Fibroblast of skin of left quadriceps (primary cell): ENCODE data around the gene ABTB2.
"Not testable (repeated sequence)": the region's sequence is repeated elsewhere in the genome, so short reads cannot be mapped to it uniquely, and the experiment has no call there.

Experiments
- DNase-seq, 2 experiments: peaks; one replicate each; pipeline ENCODE4 v3.0.0-alpha.2; 2013; ENCODE audit warnings: low read depth in 2 of 2

ABTB2 gene

DNA sequence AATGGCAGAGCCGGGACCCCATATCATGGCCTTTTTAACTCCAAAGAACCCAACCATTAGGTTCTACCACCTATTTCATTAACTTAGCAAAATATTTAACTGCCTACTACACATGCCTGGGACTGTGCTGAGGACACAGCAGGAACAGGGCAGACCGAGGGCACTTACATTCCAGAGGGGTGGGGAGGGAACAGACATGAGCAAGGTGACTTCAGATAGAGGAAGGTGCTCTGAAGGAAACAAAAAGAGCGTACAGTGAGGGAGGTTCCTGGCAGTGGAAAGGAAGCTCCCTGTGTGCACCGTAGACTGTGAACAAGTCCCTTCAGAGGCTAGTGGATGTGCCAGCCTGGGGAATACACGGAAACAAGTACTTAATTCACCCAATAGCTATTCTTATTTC lies 169.6 kb downstream of the ABTB2 start:
- no peak for DNase-seq

DNA sequence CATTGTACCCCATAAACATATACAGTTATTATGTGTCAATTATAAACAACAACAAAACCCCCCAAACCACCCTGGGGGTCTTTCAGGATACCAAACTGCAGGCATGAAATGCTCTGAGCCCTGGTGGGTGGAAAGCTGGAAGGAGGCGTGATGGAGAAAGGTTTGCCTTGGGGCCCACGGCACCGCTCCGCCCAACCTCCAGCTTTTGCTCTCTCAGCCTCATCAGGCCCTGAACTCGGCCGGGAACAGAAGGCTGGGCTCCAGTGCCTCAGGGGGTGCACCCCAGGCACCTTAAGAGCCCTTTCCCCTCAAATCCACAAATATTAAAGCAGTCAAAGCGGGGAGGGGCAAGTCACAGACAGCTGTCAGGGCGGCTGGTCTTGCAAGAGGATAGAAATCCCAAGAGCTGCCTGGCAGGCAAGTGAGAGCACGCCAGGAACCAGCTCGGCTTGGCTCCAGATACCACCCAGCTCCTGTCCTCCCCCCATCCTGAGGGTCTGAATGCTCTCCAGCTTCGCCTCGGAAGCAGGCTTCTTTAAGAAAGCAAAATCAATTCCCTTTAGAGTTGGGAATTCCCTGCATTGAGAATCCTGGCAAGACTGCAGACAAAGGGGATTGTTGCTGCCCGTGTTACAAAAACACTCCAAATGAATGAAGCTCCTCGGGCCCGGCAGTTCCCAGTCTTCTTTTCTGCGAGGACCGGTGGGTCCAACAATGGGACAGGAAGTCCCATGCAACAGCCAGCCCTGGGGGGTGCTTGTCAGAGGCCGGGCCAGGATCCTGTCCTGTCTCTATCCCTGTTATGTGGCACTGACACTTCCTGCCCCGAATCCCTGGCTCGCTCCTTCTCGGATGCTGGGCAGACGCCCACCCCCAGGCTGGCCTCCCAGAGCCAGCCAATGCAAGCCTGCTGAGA lies 171.6 kb downstream of the ABTB2 start:
- no peak for DNase-seq

DNA sequence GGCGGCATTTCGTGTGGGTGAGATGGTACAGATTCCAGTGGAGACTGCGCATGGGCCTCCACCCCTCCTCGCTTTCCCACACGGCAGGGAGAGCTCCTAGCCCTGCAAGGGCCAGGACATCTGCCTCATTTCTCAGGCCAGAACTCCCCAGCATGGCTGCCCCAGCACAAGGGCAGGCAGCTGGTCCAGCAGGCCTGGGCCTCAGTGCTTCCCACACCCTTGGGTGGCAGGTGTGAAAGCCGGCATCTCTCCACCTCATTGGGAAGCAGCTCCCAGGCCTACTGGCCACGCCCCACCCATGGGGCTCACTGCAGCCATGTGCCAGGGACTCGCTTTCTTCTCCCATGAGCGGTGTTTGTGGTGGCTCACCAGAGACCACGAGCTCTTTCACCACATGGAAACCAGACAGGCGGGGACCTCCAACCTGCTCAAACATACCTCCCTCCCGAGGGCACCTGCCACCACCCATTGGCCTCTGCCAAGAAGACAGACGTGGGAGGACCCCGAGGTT lies 173.2 kb downstream of the ABTB2 start:
- DNase-seq = no peak

DNA sequence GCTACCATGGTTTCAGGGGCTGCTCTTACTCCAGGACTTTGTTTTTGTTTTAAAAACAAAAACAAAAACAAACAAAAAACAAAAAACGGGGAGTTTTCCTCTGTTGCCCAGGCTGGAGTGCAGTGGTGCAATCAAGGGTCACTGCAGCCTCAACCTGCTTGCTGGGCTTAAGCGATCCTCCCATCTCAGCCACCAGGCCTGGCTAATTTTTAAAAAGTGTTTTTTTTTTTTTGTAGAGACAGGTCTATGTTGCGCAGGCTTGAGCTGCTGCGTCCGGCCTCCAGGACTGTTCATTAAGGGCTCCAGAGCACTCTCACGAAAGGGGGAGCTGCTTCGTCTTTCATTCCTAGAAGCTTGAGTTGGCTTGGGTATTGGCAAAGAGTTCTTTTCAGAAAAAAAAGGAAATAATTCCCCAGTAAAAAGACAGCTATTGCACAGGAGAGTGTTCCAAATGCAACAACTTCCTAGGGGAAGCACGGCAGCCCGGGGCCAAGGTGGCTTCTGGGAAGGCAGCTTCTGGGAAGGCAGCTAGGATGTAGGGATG lies 173.9 kb downstream of the ABTB2 start:
- no peak for DNase-seq

DNA sequence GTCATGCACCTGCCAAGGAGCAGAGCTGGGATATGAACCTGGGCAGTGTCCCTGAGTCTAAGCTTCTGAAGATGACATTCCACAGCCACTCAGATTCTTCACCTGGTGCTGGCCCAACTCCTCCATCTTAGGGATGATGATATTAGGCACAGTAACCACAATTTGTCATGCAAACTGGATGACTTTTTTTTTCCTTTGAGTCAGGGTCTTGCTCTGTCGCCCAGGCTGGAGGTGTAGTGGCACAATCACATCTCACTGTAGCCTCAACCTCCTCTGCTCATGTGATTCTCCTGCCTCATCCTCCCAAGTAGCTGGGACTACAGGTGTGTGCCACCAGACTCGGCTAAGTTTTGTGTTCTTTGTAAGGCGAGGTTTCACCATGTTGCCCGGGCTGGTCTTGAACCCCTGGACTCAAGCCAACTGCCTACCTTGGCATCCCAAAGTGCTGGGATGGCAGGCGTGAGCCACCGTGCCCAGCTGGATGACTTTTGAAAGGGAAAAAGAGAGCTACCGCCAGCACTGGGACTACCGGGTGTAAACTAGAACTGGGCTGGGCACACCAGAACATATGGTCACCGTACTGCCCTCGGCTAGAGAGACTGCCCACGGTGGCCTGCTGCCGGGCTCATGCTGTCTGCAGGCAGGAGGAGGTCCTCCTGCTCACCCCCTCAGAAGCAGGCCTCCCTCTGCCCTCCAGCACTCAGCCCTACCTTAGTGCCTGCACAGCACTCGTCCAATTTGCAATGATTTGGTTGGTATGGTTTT lies 174.7 kb downstream of the ABTB2 start:
- DNase-seq = no peak

DNA sequence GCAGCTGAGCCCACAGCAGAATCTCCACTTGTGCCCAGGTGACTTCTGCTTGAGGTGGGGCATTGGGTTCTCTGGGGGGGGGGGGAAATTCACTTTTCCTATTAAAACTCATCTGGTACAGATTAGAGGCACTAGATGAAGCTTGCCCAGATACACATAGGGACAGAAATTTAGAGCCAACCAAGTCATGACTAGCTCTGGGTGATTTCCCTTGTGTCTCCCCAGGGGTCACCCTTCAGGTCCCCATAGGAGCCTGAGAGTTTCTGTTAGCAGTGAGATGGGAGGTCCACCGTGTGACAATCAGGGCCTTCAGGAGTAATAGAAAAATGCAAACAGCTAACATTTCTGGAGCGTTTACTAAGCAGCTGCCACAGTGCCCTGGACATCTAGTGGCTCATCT lies 175.4 kb downstream of the ABTB2 start:
- no peak for DNase-seq

DNA sequence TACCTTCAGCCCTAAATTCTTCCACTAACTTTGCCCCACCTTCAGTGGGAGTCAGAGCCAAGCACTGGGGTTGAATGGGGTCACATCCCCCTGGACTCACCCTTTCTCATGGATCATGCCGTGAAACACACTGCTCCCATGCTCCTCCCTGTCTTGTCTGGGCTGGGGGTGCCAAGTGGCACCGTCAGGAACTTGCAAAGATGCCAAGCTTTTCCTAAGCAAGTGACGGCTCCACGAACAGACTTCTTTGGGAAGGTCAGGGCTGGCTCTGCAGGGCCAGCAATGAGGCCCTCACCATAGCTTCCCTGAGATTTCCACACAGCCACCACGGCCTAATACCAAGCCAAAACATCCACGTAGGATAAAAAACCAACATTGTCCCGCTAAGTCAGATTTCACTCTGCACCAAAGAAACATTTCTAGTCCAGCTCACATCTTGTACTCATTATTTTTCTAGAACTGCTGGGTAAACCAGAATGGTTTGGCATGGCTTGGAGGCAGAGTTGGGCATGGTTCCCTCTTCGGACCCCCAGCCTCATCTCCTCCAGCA lies 175.9 kb downstream of the ABTB2 start:
- no peak for DNase-seq

DNA sequence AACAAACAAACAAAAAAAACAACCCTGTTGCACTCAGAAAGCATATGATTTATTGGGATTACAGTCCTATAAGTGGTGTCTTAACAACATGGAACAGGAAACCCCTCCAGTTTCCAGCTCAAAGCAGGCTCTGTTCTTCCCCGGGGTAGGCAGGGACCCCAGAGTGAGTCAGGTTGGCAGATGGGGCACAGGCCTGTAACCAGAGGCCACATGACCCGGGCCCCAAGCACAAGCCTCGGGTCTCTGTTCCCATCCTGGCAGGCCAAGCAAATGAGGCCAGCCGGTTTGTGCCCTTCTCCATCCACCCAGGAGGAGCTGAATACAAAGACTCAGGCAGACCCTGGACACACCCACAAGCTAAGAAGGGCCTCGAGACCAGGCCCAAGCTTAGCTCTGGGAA lies 176.6 kb downstream of the ABTB2 start:
- no peak for DNase-seq

DNA sequence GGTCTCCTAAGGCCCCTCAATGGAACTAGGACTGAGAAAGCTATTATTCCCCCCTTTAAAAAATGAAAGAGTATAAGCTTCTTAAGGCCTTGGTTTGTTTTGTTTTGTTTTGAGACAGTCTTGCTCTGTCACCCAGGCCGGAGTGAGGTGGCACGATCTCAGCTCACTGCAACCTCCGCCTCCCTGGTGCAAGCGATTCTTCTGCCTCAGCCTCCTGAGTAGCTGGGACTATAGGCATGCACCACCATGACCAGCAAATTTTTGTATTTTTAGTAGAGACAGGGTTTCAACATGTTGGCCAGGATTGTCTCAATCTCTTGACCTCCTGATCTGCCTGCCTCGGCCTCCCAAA lies 177.0 kb downstream of the ABTB2 start:
- DNase-seq = not testable (repeated sequence)

DNA sequence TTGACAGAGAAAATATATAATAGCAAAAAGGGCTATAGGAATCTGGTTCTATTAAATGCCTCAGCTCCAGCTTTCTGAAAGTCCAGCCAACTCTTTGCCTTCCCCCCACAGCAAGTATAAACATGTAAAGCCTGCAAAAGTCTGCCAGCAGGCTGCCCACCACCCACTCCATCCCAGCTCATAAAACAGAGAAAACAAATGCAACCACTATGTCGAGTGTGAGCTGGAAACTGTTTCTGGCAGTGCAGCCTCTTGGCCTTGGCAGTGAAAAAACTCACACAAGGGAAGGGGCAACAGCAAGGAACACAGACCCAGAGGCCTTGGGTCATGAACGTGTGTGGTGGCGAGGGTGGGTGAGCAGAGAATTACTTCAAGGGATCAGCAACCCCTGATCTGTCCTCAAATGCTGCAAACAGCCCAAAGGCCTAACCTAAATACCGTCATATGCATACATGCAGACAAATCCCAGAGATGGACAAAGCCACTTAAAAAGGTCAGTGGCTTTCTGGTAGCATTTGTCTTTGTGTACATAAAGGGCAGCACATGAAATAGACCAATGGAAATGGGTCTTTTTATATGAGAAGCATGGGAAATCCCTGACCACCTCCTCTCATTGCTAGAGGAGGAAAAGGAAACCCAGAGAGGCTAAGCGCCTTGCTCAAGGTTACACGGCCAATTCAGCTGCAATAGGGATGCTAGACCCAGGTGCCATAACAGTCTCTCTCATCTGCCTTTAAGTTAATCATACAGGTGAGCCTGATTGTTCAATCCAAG lies 177.6 kb downstream of the ABTB2 start:
- no peak for DNase-seq

DNA sequence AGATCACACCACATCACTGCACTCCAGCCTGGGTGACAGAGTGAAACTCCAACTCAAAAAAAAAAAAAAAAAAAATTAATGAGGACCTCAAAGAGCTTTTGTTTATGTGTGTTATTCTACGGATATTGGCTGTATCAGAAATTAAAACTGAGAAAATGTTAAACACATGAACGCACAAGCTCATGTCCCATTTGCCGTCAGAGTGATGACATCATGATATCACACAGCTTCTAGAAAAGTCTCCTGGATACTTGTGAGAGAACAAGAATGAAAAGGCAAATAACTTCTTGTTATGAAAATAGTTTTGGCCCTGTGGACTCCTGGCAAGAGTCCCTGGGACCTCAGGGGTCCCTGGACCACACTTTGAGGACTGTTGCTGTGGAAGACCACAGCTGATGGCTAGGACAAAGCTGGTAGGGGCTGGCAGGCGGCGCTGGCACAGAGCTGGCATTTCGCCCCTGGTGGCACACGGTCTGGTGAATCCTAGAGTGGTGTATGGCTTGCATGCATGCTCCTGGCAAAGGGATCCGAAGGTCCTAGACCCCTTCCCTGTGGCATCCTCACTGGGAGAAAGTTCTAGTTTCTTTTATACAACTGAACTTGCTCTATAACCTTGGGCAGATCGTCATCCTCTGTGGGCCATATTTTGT lies 178.7 kb downstream of the ABTB2 start:
- DNase-seq = no peak

DNA sequence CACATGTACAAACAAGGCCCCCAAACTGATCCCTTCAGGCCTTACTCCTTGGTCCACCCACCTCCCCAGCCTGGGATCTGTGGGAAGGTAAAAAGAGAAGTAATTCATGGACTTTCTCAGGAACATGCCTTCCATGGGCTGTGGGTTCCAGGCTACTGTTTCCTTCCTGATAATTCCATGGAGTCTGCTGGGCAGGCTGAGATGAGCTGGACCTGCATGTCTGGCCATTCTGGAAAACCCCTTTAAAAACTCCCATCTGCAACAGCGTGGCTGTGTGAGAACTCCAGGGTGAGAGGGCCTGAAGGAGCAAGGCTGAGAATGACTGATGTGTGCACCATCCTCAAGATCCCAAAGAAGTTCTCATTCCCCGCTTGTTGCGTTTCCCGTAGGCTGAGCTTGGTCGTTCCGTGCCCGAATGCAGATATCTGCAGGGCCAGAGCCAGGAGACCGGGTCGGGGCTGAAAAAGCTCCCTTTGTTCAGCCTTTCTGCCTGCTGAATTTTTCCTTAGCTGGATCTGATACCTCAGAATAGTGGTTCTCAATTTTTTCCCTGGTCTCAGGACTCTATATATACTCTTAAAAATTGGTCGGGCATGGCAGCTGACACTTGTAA lies 179.5 kb downstream of the ABTB2 start:
- DNase-seq = no peak

DNA sequence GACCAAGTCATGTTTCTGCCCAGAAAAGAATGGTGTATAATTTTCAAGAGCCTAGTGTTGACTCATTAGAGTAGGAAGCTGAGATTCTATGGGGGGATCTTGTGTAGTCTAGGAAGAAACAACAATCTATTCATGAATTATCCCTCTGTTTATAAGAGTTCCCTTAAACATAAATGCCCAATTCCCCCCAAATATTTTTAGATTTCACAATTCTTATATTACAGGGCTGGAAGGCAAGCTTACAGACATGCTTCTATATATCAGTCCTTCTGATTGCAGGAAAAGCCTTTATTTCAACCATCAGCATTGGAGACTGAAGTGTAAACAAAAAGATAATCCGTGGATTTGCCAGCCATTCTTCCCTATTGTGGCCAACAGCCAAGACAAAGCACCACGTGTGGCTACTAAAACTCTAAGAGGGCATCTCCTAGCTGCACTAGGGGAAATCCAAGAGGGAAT lies 181.0 kb downstream of the ABTB2 start:
- DNase-seq = no peak

DNA sequence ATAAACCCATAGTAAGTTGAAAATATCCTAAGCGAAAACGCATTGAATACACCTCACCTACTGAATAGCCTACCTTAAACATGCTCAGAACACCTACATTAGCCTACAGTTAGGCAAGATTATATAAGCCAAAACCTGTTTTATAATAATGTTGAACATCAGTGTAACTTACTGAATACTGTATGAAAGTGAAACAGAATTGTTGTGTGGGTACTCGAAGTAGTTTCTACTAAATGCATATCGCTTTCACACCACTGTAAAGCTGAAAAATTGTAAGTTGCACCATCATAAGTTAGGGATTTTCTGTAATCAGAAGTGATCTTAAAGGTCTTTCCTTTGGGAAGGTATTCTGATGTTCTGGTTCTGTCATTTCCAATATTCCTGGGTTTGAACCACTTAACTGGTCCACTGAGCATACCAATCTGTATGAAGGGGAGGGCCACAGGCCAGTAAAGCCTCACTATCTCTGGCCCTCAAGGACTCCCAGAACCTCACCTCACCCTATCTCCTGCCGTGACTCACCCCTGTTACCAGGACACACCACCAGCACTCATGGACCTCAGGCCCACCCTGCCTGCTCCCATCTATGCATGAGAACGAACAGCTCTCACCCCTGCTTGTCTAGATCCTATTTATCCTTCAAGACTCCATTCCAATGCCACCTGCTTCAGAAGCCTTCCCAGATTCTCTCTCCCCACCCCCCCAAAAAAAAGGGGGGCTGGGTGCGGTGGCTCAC lies 182.4 kb downstream of the ABTB2 start:
- no peak for DNase-seq

DNA sequence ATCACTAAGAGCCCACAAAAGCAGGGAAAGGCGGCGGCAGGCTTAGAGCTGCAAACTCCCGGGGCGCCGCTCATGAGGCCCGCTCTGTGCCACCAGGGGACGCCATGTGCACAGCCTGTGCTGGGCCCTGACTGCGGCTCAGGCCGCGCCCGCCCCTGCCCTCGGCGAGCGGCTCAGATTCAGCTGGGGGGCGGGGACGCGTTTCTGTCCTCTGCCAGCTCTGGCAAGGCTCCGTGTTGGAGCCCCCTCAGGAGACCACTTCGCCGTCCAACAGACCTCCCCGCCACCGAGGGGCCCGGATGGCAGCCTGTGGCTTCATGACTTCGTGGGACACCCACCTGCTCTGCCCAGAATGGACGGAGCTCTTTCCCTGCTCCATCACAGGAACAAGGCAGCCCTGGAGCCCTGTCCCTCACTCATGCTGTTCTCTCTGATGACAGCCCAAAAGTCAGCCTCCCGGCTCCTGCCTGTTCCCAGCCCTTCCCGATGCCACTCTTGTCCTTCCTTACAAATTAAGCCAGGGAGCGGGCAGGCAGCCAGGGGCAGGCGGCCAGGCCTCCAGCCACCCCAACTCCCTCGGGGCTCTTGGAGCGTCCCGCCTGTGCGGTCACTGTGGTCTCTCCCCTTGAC lies 183.3 kb downstream of the ABTB2 start:
- DNase-seq = peak; percentile 21 to 31

DNA sequence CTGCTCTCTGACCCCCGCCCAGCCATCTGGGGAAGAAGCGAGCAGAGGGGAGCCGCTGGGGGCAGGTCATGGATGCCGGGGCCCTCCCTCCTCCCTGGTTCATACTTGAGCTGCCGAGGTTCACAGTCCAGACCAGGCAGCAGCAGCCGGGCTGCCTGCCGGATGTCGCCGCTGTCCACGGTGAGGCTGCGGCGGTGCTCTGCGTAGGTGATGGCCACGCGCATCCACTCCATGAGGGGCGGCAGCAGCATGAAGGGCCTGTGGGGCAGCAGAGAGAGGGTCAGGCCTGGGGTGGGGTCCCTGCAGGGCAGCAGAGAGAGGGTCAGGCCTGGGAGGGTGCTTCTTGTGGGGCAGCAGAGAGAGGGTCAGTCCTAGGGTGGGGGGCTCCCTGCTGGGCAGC lies 184.8 kb downstream of the ABTB2 start:
- DNase-seq = no peak

DNA sequence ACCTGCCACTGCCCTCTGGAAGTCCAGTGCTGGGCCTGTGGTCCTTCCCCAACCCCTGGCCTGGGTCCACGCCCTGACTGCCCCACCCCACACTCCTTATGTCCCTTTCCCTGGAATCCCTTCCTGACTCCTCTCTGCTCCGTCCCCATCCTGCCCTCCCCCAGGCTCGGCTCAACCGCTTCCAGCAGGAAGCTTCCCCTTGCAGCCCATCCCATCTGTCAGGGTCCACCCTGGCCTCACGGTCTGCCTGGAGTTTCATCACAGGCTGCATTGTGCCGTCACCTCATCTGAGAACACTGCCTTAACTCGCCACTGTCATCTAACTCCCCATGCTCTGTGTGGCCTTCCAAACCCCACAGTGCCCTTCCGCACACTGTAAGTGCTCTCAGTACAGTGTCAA lies 188.1 kb downstream of the ABTB2 start:
- no peak for DNase-seq

DNA sequence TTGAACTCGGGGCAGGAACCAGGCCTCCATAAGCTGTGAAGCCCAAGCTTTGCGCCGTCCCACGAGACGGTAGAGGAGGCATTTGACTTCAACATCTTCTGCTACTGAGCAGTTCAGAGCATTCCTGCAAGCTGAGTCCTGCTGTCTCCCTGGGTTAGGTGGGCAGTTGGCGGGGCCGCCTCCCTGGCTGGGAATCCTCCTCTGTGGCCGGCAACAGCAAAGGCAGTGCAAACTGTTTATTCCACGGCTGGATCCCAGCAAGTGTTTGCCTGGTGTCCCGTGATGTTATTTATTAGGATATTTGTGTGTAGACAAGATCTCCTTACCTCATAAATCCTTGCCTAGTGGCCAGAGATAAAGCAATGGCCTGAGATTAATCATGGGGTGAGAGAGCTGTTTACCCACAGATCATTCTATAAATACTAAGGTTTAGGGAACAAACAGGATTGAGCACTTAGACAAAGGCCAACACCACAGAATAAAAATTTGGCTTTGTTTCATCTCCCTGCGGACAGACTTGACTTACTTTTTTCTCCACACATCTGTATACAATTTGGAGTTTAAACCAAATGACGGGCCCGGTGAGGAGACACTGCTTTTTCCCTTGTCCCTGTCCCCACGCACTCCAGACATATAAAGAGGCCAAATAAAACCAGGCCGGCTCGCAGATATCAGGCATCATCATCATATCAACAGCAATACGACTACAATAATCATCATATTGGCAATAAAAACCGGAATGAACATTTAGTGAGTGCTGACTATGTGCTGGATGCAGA lies 189.0 kb downstream of the ABTB2 start:
- no peak for DNase-seq

DNA sequence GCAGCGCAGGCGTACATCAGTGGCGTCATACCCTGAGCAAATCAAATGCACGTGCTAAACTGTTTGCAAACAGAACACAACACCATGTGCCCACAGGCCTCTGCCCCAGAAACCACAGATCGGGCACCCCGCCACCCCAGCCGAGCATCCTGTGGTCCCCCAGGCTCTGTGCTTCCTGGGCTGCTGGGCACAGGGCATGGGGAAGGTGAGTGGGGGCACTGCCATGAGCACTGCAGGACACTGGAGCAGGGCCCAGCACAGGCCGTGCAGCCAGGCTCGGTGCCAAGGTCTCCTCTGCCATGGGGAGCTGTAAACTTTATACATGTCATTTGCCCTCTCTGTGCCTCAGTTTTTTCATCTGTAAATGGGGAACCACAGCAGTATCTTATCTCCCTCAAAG lies 189.8 kb downstream of the ABTB2 start:
- DNase-seq = no peak
